HG03571 (cell line): ENCODE results near the gene ITPKC.

Experiments
- ATAC-seq: cut with Tn5 transposase; IDR thresholded peaks from one replicate; pipeline ENCODE4 v1.9.1; 2021; ENCODE audit not compliant: unreplicated experiment

Gene ITPKC

DNA sequence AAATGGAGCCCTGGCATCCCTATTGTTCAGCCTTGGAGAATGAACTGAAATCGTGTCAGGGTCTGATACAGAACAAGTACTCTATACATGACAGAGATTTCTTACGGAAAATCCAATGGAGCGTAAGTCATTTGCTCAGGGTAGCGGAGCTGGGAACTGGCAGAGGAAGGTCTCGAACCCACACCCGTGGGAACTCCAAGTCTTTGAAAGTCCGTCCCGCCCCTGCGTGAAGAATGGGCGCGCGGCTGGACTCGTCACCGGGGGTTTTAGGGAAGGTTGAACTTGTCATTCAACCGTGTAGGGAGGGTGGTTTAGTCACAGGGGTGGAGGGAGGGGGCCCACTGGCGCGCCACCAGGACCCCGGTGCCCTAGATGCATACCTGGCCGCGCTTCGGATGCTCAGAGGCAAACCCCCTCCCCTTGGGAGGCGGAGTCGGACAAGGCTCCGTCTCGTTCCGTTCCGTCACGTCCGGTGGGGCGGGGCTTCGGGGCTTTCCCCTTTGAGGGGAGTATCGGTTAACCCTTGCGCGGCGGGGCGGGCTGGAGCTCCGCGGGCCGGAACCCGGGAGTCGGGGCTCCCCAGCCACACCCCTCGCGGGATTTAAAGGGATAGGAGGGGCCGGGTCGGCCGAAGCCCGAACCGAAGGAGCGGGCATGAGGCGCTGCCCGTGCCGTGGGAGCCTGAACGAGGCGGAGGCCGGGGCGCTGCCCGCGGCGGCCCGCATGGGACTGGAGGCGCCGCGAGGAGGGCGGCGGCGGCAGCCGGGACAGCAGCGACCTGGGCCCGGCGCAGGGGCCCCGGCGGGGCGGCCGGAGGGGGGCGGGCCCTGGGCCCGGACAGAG, at the start of gene ITPKC, which contains the start of gene COQ8B:
ITPKC (plus strand) TSS at position 631 of the 843 bp plus-strand sequence; CDS start at position 655, 24 bp downstream.
COQ8B (minus strand) TSS at position 405 of the 843 bp plus-strand sequence. CDS start 2,254 bp downstream, outside the sequence.
- peak; percentile 70 for ATAC-seq

GRCh38 chr19:40667602-40668001, 49.3 kb upstream of the ITPKC start:
- no peak for ATAC-seq

DNA sequence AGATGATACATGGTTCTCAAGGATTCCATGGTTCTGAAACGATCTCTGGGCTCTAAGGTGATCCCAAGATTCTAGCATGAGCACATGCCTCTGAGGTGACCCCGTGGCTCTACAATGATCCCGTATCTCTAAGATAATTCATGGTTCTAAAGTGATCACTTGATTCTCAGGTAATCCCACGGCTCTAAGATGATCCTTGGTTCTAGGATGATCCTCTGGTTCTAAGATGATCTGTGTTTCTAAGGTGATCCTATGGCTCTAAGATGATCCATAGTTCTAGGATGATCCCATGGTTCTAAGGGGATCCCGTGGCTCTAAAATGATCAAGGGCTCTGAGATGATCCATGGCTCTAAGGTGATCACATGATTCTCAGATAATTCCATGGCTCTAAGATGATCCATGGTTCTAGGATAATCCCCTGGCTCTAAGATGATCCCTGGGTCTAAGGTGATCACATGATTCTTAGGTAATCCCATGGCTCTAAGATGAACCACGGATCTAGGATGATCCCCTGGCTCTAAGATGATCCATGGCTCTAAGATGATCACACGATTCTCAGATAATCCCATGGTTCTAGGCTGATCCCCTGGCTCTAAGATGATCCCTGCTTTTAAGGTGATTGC, 47.8 kb upstream of the ITPKC start:
- ATAC-seq: no peak

- no peak for ATAC-seq
These were observed 45.5 kb upstream of the ITPKC start for GRCh38 chr19:40671404-40671803.

DNA sequence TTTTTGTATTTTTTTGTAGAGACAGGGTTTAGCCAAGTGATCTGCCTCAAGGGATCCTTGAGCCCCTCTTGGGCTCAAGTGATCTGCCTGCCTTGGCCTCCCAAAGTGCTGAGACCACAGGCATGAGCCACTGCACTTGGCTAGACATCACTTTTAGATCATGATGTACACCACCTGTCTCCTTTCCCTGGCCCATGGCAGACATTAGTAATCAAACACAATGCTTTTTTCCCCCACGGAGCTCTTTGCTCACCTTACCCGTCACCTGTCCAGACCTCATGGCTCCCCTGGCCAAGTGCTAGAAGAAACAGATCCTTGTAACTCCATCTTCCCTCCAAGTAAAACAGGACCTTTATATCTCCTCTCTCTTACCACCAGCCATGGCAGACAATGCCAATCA, 44.9 kb upstream of the ITPKC start:
- ATAC-seq: no peak

DNA sequence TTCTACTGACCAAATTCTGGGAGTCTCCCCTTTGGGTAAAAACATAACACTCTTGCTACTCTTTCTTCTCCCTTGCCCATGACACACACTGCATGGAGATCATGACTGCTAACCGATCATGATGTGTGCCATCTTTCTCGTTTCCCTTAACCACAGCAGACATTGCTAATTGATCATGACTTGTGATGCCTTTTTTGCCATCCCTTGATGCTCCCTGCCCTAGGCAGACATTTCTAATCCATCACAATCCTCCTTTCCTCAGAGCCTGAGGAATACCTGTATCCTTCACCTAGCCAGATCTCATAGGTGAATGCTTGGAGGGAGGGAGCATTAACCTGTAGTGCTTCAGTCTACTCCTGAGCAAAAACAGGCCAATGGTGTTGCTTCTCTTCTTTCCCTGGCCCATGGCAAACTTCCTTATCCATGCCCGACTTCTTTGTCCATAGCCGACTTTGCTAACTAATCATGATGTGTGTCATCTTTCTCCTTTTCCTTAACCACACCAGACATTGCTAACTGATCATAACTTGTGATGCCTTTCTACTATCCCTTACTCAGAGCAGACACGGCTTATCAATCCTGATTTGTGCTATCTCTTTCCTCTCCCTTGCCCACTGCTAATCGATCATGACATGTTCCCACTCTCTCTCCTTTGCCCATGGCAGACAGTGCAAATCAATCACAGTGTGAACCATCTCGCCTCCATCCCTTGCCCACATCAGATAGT, 44.2 kb upstream of the ITPKC start:
- no peak for ATAC-seq

- ATAC-seq: no peak
These were observed 43.5 kb upstream of the ITPKC start for GRCh38 chr19:40673397-40673796.

DNA sequence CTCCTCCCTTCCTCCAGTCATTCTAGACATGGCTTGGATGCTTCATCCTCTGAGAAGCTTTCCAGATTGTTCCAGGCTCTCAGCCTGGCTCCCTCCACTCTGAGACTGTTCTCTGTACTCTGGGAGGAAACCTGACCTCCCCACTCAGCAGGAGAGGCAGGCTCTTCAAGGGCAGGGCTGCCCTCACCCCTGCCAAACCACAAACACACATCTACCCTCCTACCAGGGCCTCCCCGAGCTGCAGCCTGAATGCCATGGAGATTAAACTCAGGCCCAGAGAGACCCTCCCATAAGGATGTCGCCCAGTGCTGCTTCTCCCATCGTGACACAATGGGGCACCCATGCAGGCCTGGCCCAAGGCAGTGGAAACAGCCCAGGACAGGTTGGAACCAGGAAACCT, 42.6 kb upstream of the ITPKC start:
- ATAC-seq: no peak

DNA sequence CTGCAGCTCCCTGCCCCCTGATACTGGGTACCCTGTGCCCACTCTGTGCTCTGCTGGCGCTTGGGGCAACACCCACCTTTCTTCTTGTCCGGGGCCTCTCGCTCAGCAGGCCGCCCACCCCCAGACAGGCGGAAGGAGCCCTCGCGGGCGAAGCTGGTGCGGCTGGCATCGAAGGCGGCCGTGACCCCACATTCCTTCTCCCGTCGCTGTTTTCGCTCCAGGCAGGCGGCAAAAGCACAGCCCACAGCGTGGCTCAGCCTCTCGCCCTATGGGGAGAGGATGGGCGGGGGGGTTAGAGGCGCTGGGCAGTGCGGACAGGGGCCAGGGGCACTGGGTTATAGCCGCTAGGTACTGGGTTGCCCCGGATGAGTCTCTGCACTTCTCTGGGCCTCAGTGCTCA, 39.8 kb upstream of the ITPKC start:
- ATAC-seq: no peak

DNA sequence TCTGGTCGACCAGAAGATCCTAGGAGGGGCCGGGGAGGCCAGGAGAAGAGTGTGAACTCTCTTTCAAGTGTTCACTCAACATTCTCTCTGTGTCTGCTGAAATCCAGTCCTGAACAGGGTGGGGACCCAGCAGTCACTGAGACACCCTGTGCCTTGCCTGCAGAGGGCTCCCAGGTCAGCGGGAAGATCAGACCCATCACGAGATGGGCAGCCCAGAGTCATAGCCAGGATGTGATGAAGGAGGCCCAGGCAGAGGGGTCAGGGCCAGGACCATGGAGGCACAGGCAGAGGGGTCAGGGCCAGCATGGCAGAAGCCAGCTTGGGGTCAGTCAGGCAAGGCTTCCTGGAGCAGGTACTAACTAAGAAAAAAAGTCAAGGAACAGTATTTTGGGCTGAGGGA, 35.9 kb upstream of the ITPKC start:
- no peak for ATAC-seq

GRCh38 chr19:40682431-40682964, 34.4 kb upstream of the ITPKC start:
- no peak for ATAC-seq

DNA sequence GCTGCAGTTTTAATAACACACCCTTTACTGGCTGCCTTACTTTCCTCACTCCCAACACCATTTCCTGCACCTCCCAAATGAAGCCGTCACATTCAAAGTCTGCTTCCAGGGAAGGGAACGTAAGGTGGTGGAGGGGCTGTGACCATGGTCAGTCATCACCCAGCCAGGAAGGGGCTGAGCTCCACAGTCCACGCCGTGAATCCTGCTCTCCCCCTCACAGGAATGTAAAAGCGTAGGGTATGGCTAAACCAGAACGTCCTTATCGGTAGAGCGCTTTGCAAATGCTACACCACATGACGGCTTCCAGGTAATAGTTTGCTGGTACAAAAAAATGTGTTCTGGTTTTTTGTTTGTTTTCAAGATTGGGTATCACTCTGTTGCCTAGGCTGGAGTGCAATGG, 33.5 kb upstream of the ITPKC start:
- no peak for ATAC-seq

DNA sequence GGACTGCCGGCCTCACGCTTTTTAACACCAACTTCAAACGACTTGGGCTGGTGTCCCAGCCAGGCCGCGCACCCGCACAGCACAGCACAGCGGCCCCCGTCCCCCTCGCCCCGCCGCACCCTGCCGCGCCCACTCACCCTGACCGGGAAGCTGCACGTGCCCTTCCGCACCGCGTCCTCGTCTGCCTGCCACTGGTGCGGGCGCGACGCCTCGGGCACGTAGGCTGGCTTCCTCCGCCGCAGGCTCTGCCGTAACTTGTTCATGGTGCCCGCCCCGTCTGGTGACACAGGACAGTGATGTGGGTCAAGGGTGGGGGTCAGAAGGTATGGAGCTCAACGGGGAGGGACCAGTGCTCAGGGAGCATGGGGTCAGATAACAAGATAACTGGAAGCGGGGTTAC, 32.6 kb upstream of the ITPKC start:
- ATAC-seq: no peak

DNA sequence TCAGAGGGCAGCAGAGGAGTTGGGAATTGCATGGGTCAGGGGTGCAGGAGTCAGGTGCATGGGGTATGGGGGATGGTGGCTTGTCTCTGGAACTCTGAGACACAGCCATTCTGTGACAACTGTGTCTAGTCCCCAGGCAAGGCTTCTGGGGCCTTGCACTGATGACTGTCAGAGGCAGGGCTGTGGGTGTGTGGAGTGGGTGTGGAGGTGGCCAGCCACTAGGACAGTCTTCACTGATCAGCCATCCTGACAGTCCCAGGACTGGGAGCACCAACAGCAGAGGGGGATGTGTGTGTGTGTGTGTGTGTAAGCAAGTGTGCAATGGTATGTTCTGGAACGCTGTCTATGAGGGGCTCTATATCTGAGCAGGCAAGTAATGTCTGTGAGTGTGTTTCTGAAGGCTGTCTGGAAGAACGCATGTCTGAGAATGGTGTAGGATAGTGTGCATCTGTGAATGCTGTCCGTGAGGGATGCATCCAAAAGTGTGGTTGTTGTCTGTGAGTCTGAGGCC, 31.8 kb upstream of the ITPKC start:
- no peak for ATAC-seq

GRCh38 chr19:40685563-40685962, 31.3 kb upstream of the ITPKC start:
- ATAC-seq: no peak

DNA sequence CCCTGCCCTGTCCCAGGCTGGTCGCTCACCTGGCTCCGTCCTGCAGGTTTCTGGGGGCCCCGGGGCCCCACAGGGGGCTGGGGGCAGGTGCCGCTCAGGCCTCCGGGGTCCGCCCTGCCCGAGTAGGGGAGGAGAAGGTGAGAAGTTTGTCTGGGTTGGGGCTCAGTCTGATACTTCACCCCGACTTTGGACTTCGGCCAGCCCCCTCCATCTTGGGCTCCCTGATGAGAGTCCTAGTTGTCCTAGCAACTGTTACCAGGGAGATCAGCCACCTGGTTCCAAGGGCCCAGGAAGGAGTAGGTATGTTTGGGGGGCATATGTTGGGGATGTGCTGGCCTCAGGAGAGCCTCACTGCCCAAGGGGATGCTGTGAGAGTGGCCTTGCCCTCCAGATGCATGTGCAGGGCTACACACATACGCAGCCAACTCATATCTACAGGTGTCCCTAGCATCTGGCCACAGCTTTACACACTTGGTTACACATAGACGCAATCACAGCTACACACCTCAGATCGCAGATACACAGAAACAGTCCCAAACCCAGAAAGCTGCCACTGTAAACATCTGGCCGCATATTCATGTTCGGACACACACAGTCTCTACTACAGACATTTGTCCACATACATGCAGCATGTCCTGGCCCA, 29.9 kb upstream of the ITPKC start:
- no peak for ATAC-seq

- ATAC-seq: no peak
These were observed 29.3 kb upstream of the ITPKC start for GRCh38 chr19:40687525-40688016.

- no peak for ATAC-seq
These were observed 28.6 kb upstream of the ITPKC start for GRCh38 chr19:40688309-40688708.

DNA sequence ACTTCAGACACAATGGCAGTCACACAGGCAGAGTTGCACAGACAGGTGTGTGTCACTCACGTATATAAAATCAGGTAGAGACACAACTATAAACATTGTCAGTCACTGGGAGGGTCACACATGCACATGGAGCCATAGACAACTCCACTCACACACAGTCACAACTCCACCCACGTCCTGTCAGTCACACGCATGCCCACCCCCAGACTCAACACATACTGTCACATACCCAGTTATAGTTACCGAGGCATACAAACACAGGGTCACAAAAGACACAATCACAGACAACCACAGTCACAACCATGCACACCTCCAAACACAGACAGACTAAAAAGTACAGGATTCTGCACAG, 27.9 kb upstream of the ITPKC start:
- no peak for ATAC-seq

DNA sequence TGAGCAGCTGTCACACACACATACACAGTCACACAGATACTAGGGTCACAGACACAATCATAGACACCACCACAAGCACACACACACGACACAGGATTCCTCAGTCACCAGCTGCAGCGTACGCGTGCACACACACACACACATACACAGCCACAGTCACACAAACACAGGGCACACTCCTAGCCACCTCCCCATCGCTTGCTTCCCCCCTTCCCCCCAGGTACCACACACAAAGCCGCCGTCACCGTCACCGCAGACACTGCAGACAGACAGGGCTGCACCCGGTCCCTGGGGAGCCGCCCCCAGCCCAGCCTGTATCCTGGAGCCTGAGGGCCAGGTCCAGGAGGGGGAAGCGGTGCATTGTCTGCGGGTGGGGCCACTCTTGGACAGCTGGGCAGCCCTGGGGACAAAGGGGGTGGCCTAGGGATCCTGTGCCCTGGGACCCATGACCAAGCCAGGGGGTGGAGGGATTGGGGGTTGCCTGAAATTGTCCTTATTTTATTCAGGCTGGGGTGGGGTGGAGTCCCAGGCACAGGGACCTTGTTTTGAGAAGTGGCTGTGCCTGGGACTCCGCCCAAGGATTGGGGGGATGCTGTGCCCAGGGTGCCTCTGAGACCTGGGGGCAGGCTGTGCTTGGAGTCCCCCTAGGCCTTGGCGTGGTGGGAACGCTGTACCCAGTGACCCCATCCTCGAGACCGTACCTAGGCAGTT, 27.4 kb upstream of the ITPKC start:
- no peak for ATAC-seq
